K562 (cell line): ENCODE data around the gene PLEKHG4B. TPM values are rescaled to one million over a fixed set of nuclear protein-coding genes. Genes with fewer than 3 reads are reported as not detected.

ENCODE experiments used
- ATAC-seq: fragments of 200-7000 bp; cut with Tn5 transposase; 3 replicates; pipeline ENCODE4 v1.9.1; 2020; ENCODE audit warnings: moderate library complexity
- BruUV-seq: library from RNA; stranded (reverse); fragments of 400-500 nt; replicated peaks from 2 replicates; lab custom pipeline; 2021; lab: Mats Ljungman, UMichigan
- CTCF ChIA-PET: fragments of 300-600 bp; formaldehyde crosslinking; extraction: SDS; loops from one replicate; lab custom pipeline; 2021; ENCODE audit warnings: low intra/inter-chr PET ratio; lab: Yijun Ruan, JAX
- POLR2A ChIA-PET: fragments of 300-600, 350-650 bp; sonication (Branson Sonifier 250); formaldehyde crosslinking; extraction: SDS; loops from one replicate; lab custom pipeline; 2021; ENCODE audit warnings: antibody characterized with exemption, inconsistent platforms; lab: Yijun Ruan, JAX
- DNase-seq, 4 experiments: peaks; one replicate each; pipeline versions ENCODE4 v3.0.0 to v3.0.0-alpha.2; 2011 to 2018; ENCODE audit warnings: low spot score in 3 of 4, mixed read lengths in 3 of 4; ENCODE audit errors: extremely low read depth in 1 of 4
- FAIRE-seq: peaks from 2 replicates; lab custom pipeline; 2011; peaks lifted over from hg19 to GRCh38; lab: Jason Lieb, UNC
- H2AFZ ChIP-seq: 2 replicates; pipeline ENCODE4 v1.6.0; 2011; ENCODE audit warnings: low read depth, low read length, control low read depth, inconsistent platforms
- H3K27ac ChIP-seq: fragments of 200-600 bp; 3 replicates; pipeline ENCODE4 v1.8.0; 2011; ENCODE audit warnings: low read depth, mild to moderate bottlenecking, control low read depth, inconsistent platforms, low read length, moderate library complexity, mixed read lengths; ENCODE audit errors: extremely low read depth
- H3K27me3 ChIP-seq, 2 experiments: fragments of 300-600 bp in 1 of 2; 2 replicates in 1 of 2; 3 replicates in 1 of 2; pipeline versions ENCODE4 v1.6.0 to v1.8.0; 2011; ENCODE audit warnings: inconsistent platforms in 2 of 2, low read length in 2 of 2, mild to moderate bottlenecking in 1 of 2, mixed read lengths in 1 of 2, moderate library complexity in 1 of 2; ENCODE audit not compliant: control insufficient read depth in 2 of 2, insufficient read depth in 2 of 2
- H3K36me3 ChIP-seq: fragments of 300-600 bp; 3 replicates; pipeline ENCODE4 v1.8.0; 2011; ENCODE audit warnings: mild to moderate bottlenecking, low read length, inconsistent platforms; ENCODE audit not compliant: control insufficient read depth, insufficient read depth
- H3K4me1 ChIP-seq, 2 experiments: fragments of 200-600 bp in 1 of 2; replicated peaks in 1 of 2; 2 replicates in 1 of 2; 3 replicates in 1 of 2; pipeline versions ENCODE4 v1.5.1 to v1.8.0; 2011; ENCODE audit warnings: inconsistent platforms in 2 of 2, low read length in 2 of 2, mild to moderate bottlenecking in 1 of 2, mixed read lengths in 1 of 2, moderate library complexity in 1 of 2; ENCODE audit not compliant: control insufficient read depth in 2 of 2, insufficient read depth in 2 of 2
- H3K4me2 ChIP-seq: 2 replicates; pipeline ENCODE4 v1.6.1; 2011; ENCODE audit warnings: low read length, control low read depth, inconsistent platforms, mixed read lengths; ENCODE audit not compliant: insufficient read depth
- H3K4me3 ChIP-seq: fragments of 200-600 bp; sonication (generic), shearing (Covaris generic); 2 replicates; pipeline ENCODE4 v1.5.1; 2016; ENCODE audit warnings: control low read depth, inconsistent platforms
- H3K79me2 ChIP-seq: fragments of 200-600 bp; 3 replicates; pipeline ENCODE4 v1.8.0; 2011; ENCODE audit warnings: low read length, inconsistent platforms; ENCODE audit not compliant: control insufficient read depth, insufficient read depth
- H3K9ac ChIP-seq, 2 experiments: 2 replicates each; pipeline versions ENCODE4 v1.6.0 to v1.6.1; 2011; ENCODE audit warnings: low read depth in 2 of 2, low read length in 2 of 2, control low read depth in 1 of 2, inconsistent platforms in 1 of 2, mild to moderate bottlenecking in 1 of 2, mixed read lengths in 1 of 2; ENCODE audit not compliant: insufficient read depth in 1 of 2
- H3K9me1 ChIP-seq: one replicate; pipeline ENCODE4 v1.6.0; 2011; ENCODE audit warnings: inconsistent platforms, mild to moderate bottlenecking, low read length, moderate library complexity; ENCODE audit not compliant: control insufficient read depth, insufficient read depth
- H3K9me3 ChIP-seq: replicated peaks from 2 replicates; pipeline ENCODE4 v1.5.1; 2011; ENCODE audit warnings: low read depth, low read length, inconsistent platforms; ENCODE audit not compliant: control insufficient read depth, insufficient read depth
- H4K20me1 ChIP-seq: replicated peaks from 2 replicates; pipeline ENCODE4 v1.6.1; 2011; ENCODE audit warnings: low read length, inconsistent platforms, mixed read lengths; ENCODE audit not compliant: control insufficient read depth, insufficient read depth
- FOSL1 ChIP-seq: fragments of 200-800 bp; sonication (Bioruptor generic); conservative IDR thresholded peaks from 2 replicates; pipeline ENCODE4 v1.6.1; 2016; ENCODE audit warnings: missing genetic modification characterization, missing compliant biosample characterization
- IRF2 ChIP-seq: sonication (generic); formaldehyde crosslinking; IDR thresholded peaks from 2 replicates; pipeline ENCODE4 v1.8.1; 2022; ENCODE audit warnings: mild to moderate bottlenecking, missing genetic modification reagents
- JUND ChIP-seq, 2 experiments: IDR thresholded peaks; 2 replicates in 1 of 2; 3 replicates in 1 of 2; pipeline ENCODE4 v1.6.1; 2011; ENCODE audit warnings: borderline replicate concordance in 2 of 2, low read depth in 2 of 2, low read length in 2 of 2, improper control_type of control experiment in 1 of 2, missing biosample characterization in 1 of 2, missing genetic modification characterization in 1 of 2, missing genetic modification reagents in 1 of 2
- WGBS: fragments of 100-300 bp; shearing (Covaris generic); methylation state at CpG from one replicate; pipeline ENCODE4 v1.1.6; 2016; ENCODE audit warnings: low coverage, mixed read lengths; ENCODE audit not compliant: insufficient coverage; ENCODE audit errors: missing lambda C conversion rate; 5-methylcytosine and 5-hydroxymethylcytosine counted together
- in situ Hi-C: fragments of 300-500 bp; cut with MboI; formaldehyde crosslinking; loops from 4 replicates; pipeline ENCODE4 v1.15.0; 2018; ENCODE audit warnings: inconsistent platforms, mixed read lengths
- intact Hi-C: fragments of 100-400 bp; cut with micrococcal nuclease; formaldehyde crosslinking; loops from 2 replicates; pipeline ENCODE4 v1.14.2; 2022
- polyA plus RNA-seq, 8 experiments: library from polyadenylated mRNA; depleted of rRNA in 4 of 8; stranded (reverse) in 5 of 8; unstranded in 3 of 8; fragments of >200 nt; fragmentation: Nextera tagmentation in 2 of 8; fragmentation: Illumina TruSeq in 1 of 8; extraction: Ambion mirVana in 2 of 8; extraction: Trizol in 1 of 8; gene quantifications; 2 replicates each; pipeline versions ENCODE4 v1.2.1 to v1.2.3, GENCODE V29; 2011 to 2014; ENCODE audit warnings: inconsistent platforms in 1 of 8, missing spikeins in 1 of 8
- total RNA-seq, 7 experiments: library from RNA; depleted of rRNA in 6 of 7; stranded (reverse); fragments of >200 nt in 6 of 7; fragmentation: Illumina TruSeq in 2 of 7; extraction: Trizol in 2 of 7; gene quantifications; 2 replicates each; pipeline versions ENCODE4 v1.2.1 to v1.2.3, GENCODE V29; 2011 to 2021; ENCODE audit warnings: low replicate concordance in 1 of 7

Gene PLEKHG4B
- total and polyA plus RNA-seq, 9 of the 15 experiments (the other 6 are each of a cell fraction or from before 2014, with no cell fraction given), result 0.02 TPM; not detected in 8

DNA sequence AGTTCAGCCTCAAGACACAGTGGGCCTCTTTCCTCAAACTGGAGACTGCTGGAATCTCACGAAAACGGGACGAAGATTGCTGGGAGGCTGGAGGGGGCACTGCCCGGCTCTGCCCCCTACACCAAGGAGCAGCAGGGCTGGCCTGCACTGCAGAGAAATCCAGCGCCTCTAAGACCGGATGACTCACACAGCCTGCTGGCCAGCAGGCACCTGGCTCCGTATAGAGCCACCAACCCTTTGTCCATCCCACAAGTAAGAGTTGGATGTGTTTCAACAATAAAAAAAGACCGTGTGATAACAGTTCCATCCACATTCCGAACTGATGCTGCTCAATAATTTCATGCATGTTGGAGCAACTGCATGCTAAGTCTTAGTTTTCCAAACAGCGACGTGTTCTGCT is 114.4 kb downstream of the PLEKHG4B start:
- no peak overlapping the region for H3K4me3 ChIP-seq
- no peaks in the 10 kb centered on the region for H3K9me3 ChIP-seq
- 0 out of 3 replicates have a peak overlapping the region, but pooled peaks have one; percentile 51 for H3K27ac ChIP-seq
- BruUV-seq, result no TSS peak
- peaks cover 38% of the 10 kb centered on the region for H3K79me2 ChIP-seq
- H2AFZ ChIP-seq, result no peak overlapping the region
- WGBS, result 74% methylated on average over 11 of the region's 11 CpGs
- ChIA-PET CTCF (no interaction called here), POLR2A (interaction anchor here (1.0 to 1.3 kb wide), 2 partner anchors 8 to 12 kb away, joined by 3 read pairs; no protein-coding TSS in a partner anchor)
- ATAC-seq (peak; percentile 33; the same call in 1 of the 3 replicates), DNase-seq (peak in 2 of 4 experiments; percentile 25 to 28), FAIRE-seq (peak; percentile 44)
- no peaks in the 10 kb centered on the region for H3K9me1 ChIP-seq
- H4K20me1 ChIP-seq, result peaks cover 31% of the 10 kb centered on the region
- H3K9ac ChIP-seq, result 0 out of 4 replicates have a peak overlapping the region, but pooled peaks of 1 of the 2 experiments have one; percentile 32
- H3K4me1 ChIP-seq, result peaks cover 24 to 27% of the 10 kb centered on the region in 2 experiments
- peak; percentile 32; the same call in 1 of the 2 replicates for TF ChIP-seq FOSL1
- peak; percentile 11; the same call in 1 of the 2 replicates for TF ChIP-seq JUND (IDR thresholded peaks at IDR 0.05; ENCODE audit: borderline replicate concordance, low read depth, low read length)
- no peak for TF ChIP-seq JUND (tag; IDR thresholded peaks at IDR 0.05; ENCODE audit: borderline replicate concordance, low read depth, low read length)
- no peak for TF ChIP-seq IRF2 (CRISPR knock-in tag)
- H3K4me2 ChIP-seq, result peak overlapping the region; percentile 60; the same call in 1 of the 2 replicates
- H3K36me3 ChIP-seq, result peaks cover 28% of the 10 kb centered on the region
- no peaks in the 10 kb centered on the region for H3K27me3 ChIP-seq
- in situ Hi-C loops, result no loop called here
- intact Hi-C loops, result no loop called here
